Hepatocyte (in vitro differentiated cells): ENCODE measurements around the gene NTN4. TPM values are rescaled to one million over a fixed set of nuclear protein-coding genes. Genes with fewer than 3 reads are reported as not detected.

Source experiments
- DNase-seq: peaks from one replicate; pipeline ENCODE4 v3.0.0-alpha.2; 2016; ENCODE audit warnings: low spot score
- H2AFZ ChIP-seq: fragments of 200-600 bp; sonication (generic); 2 replicates; pipeline ENCODE4 v1.6.0; 2016; ENCODE audit warnings: antibody characterized with exemption, mild to moderate bottlenecking
- H3K27ac ChIP-seq: fragments of 200-600 bp; sonication (generic); 2 replicates; pipeline ENCODE4 v1.5.1; 2016; ENCODE audit warnings: mild to moderate bottlenecking
- H3K27me3 ChIP-seq: fragments of 200-600 bp; sonication (generic); 2 replicates; pipeline ENCODE4 v1.6.1; 2016
- H3K36me3 ChIP-seq: fragments of 200-600 bp; sonication (generic); replicated peaks from 2 replicates; pipeline ENCODE4 v1.5.1; 2016; ENCODE audit warnings: low read depth; ENCODE audit not compliant: insufficient read depth
- H3K4me1 ChIP-seq: fragments of 200-600 bp; sonication (generic); 2 replicates; pipeline ENCODE4 v1.5.1; 2016; ENCODE audit warnings: mild to moderate bottlenecking, moderate library complexity; ENCODE audit not compliant: insufficient read depth
- H3K4me2 ChIP-seq: fragments of 200-600 bp; sonication (generic); 2 replicates; pipeline ENCODE4 v1.6.0; 2016
- H3K4me3 ChIP-seq: fragments of 200-600 bp; sonication (generic); 2 replicates; pipeline ENCODE4 v1.5.1; 2016; ENCODE audit warnings: mild to moderate bottlenecking
- H3K79me2 ChIP-seq: fragments of 200-600 bp; sonication (generic); 2 replicates; pipeline ENCODE4 v1.6.0; 2017; ENCODE audit warnings: mild to moderate bottlenecking
- H3K9me2 ChIP-seq: fragments of 200-600 bp; sonication (generic); replicated peaks from 2 replicates; pipeline ENCODE4 v1.6.0; 2017; ENCODE audit warnings: mild to moderate bottlenecking; ENCODE audit not compliant: insufficient read depth
- H3K9me3 ChIP-seq: fragments of 200-600 bp; sonication (generic); 2 replicates; pipeline ENCODE4 v1.5.1; 2016; ENCODE audit warnings: low read depth, mild to moderate bottlenecking
- H4K20me1 ChIP-seq: fragments of 200-600 bp; sonication (generic); 2 replicates; pipeline ENCODE4 v1.6.0; 2016; ENCODE audit warnings: mild to moderate bottlenecking; ENCODE audit not compliant: insufficient read depth, poor library complexity, severe bottlenecking
- EZH2 ChIP-seq: fragments of 200-600 bp; sonication (generic); IDR thresholded peaks from 2 replicates; pipeline ENCODE4 v1.6.1; 2016; ENCODE audit warnings: antibody characterized with exemption, mild to moderate bottlenecking, borderline replicate concordance
- EZH2phosphoT487 ChIP-seq: fragments of 200-600 bp; sonication (generic); IDR thresholded peaks from one replicate; pipeline ENCODE4 v1.6.1; 2018; ENCODE audit warnings: antibody characterized with exemption, mild to moderate bottlenecking, low read depth, moderate library complexity; ENCODE audit not compliant: unreplicated experiment, severe bottlenecking
- WGBS: methylation state at CpG from one replicate; pipeline ENCODE4 v1.1.6; 2016; ENCODE audit warnings: low lambda C conversion rate; ENCODE audit errors: missing lambda C conversion rate; 5-methylcytosine and 5-hydroxymethylcytosine counted together
- polyA plus RNA-seq: library from polyadenylated mRNA; unstranded; fragments of >200 nt; fragmentation: Nextera tagmentation; extraction: Ambion mirVana; gene quantifications from 2 replicates; pipeline ENCODE4 v1.2.1, GENCODE V29; 2016
- total RNA-seq: library from RNA; depleted of rRNA; stranded (reverse); fragments of >200 nt; gene quantifications from 2 replicates; pipeline ENCODE4 v1.2.3, GENCODE V29; 2014
- TF ChIP-seq, protein P1 (sequence below): fragments of 200-600 bp; sonication (generic); IDR thresholded peaks from 2 replicates; pipeline ENCODE4 v1.5.1; 2016; ENCODE audit warnings: antibody characterized with exemption, mild to moderate bottlenecking; ENCODE audit not compliant: poor library complexity

The NTN4 gene
- total and polyA plus RNA-seq, 2 experiments from 2014 or later, result 20.2 to 37.0 TPM

DNA sequence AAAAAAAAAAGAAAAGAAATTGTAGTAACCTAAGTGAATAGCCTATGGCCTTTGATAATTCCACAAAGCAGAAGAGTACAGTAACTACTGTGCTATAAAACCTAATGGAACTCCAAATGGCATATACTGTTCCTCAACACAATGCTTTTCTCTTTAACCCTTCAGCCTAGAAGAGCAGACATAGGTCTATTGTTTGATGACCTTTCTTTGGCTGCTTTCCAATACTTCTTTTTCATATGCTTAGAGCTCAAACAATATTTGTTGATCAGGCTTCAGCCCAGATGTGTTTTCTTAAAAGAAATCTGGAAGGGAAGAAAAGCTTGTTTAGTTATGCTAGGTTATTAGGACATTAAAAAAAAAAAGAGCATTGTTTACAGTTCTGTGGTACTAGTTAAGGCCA lies 116.4 kb downstream of the NTN4 start:
- Histone ChIP-seq H4K20me1 (no peaks in the 10 kb centered on the region), H3K9me2 (no peaks in the 10 kb centered on the region), H3K79me2 (no peaks in the 10 kb centered on the region), H2AFZ (no peak overlapping the region), H3K4me1 (peaks cover 5% of the 10 kb centered on the region), H3K27ac (no peak overlapping the region), H3K4me3 (no peak overlapping the region), H3K4me2 (no peak overlapping the region), H3K27me3 (no peaks in the 10 kb centered on the region), H3K36me3 (no peaks in the 10 kb centered on the region), H3K9me3 (no peaks in the 10 kb centered on the region)
- no peak for DNase-seq
- TF ChIP-seq EZH2phosphoT487 (no peak), EZH2 (no peak)
- TF ChIP-seq, protein P1, sequence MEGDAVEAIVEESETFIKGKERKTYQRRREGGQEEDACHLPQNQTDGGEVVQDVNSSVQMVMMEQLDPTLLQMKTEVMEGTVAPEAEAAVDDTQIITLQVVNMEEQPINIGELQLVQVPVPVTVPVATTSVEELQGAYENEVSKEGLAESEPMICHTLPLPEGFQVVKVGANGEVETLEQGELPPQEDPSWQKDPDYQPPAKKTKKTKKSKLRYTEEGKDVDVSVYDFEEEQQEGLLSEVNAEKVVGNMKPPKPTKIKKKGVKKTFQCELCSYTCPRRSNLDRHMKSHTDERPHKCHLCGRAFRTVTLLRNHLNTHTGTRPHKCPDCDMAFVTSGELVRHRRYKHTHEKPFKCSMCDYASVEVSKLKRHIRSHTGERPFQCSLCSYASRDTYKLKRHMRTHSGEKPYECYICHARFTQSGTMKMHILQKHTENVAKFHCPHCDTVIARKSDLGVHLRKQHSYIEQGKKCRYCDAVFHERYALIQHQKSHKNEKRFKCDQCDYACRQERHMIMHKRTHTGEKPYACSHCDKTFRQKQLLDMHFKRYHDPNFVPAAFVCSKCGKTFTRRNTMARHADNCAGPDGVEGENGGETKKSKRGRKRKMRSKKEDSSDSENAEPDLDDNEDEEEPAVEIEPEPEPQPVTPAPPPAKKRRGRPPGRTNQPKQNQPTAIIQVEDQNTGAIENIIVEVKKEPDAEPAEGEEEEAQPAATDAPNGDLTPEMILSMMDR, result no peak

DNA sequence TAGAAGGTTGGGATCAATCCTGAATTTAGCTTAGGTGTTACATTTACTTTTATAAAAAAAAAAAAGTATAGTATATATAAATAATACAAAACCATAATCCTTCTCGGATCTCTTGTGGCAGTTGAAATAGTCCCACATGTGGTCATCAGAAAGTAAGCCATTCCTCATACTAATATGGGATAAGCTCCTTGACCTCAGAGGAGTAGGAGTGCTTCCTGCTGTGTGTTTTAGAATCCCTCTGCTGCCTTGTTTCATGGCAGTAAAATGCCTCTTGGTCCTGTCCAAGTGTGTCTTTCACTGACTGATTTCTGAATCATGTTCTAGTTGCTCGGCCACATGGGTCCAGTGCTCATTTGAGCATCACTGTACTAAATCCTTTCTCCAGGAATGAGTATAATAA lies 117.0 kb downstream of the NTN4 start:
- DNase-seq, result no peak
- no peaks in the 10 kb centered on the region for H3K36me3 ChIP-seq
- no peak overlapping the region for H3K4me2 ChIP-seq
- no peaks in the 10 kb centered on the region for H4K20me1 ChIP-seq
- H3K79me2 ChIP-seq, result no peaks in the 10 kb centered on the region
- H3K9me3 ChIP-seq, result no peaks in the 10 kb centered on the region
- H3K4me3 ChIP-seq, result no peak overlapping the region
- TF ChIP-seq EZH2, result no peak
- TF ChIP-seq, protein P1, result no peak
- TF ChIP-seq EZH2phosphoT487, result no peak
- WGBS, result 90% methylated on average over 2 of the region's 2 CpGs
- H3K9me2 ChIP-seq, result no peaks in the 10 kb centered on the region
- H3K27me3 ChIP-seq, result no peaks in the 10 kb centered on the region
- peaks cover 5% of the 10 kb centered on the region for H3K4me1 ChIP-seq
- no peak overlapping the region for H2AFZ ChIP-seq
- H3K27ac ChIP-seq, result no peak overlapping the region

DNA sequence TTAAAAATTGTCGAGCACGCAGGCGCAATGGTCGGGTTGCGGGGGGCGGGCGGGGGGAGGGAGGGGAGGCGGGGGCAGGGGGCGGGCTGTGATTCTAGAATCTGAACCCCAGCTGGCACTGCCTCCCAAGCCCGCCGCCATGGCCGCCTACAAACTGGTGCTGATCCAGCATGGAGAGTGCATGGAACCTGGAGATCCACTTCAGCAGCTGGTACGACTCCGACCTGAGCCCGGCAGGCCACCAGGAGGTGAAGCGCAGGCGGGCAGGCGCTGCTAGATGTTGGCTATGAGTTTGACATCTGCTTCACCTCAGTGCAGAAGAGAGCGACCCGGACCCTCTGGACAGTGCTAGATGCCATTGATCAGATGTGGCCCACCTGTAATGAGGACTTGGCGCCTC lies 118.4 kb downstream of the NTN4 start:
- TF ChIP-seq, protein P1, result no peak
- TF ChIP-seq EZH2 (no peak), EZH2phosphoT487 (no peak)
- Histone ChIP-seq H3K4me3 (no peak overlapping the region), H3K4me1 (peaks cover 5% of the 10 kb centered on the region), H3K79me2 (no peaks in the 10 kb centered on the region), H3K4me2 (no peak overlapping the region), H3K27me3 (no peaks in the 10 kb centered on the region), H4K20me1 (no peaks in the 10 kb centered on the region), H3K36me3 (no peaks in the 10 kb centered on the region), H3K27ac (no peak overlapping the region), H3K9me2 (no peaks in the 10 kb centered on the region), H3K9me3 (no peaks in the 10 kb centered on the region), H2AFZ (no peak overlapping the region)
- WGBS, result 96% methylated on average over 21 of the region's 21 CpGs
- no peak for DNase-seq

DNA sequence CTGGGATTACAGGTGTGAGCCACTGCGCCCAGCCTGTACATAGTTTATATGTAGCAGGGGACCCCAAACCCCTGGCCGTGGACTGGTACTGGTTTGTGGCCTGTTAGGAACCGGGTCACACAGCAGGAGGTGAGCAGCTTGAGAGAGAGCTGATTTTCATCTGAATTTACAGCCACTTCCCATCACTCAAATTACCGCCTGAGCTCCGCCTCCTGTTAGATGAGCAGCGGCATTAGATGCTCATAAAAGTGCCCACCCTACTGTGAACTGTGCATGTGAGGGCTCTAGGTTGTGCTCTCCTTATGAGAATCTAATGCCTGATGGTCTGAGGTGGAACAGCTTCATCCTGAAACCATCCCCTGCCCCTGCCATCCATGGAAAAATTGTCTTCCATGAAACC lies 119.3 kb downstream of the NTN4 start:
- Histone ChIP-seq H3K36me3 (no peaks in the 10 kb centered on the region), H3K27ac (no peak overlapping the region), H3K9me3 (no peaks in the 10 kb centered on the region), H2AFZ (no peak overlapping the region), H3K4me2 (no peak overlapping the region), H3K27me3 (no peaks in the 10 kb centered on the region), H3K9me2 (no peaks in the 10 kb centered on the region), H3K4me3 (no peak overlapping the region), H3K79me2 (no peaks in the 10 kb centered on the region), H3K4me1 (peaks cover 5% of the 10 kb centered on the region), H4K20me1 (no peaks in the 10 kb centered on the region)
- TF ChIP-seq EZH2phosphoT487 (no peak), EZH2 (no peak)
- DNase-seq, result no peak
- 87% methylated on average over 6 of the region's 6 CpGs for WGBS
